Activated T-helper 2 cell treated with anti-CD3 and anti-CD28 coated beads, Interferon-gamma antibody, Interleukin-2, Interleukin-4, amounts not matched to agents 10 μg/mL and 5 μg/mL and 100 μg/mL, durations not matched to agents 14 hours and 24 hours and 36 hours (primary cell): Measurements from ENCODE around the gene MRM2. TPM values are rescaled to one million over a fixed set of nuclear protein-coding genes. Genes with fewer than 3 reads are reported as not detected.

Source experiments
- DNase-seq: peaks from one replicate; pipeline ENCODE4 v3.0.0; 2021; ENCODE audit warnings: low spot score
- H3K27ac Mint-ChIP-seq: one replicate; pipeline ENCODE4 v1.8.0; 2021; ENCODE audit warnings: mixed read lengths
- H3K27me3 Mint-ChIP-seq: one replicate; pipeline ENCODE4 v1.8.0; 2021; ENCODE audit warnings: low read depth, mixed read lengths
- H3K36me3 Mint-ChIP-seq: one replicate; pipeline ENCODE4 v1.8.0; 2021; ENCODE audit warnings: low read depth, mixed read lengths
- H3K4me1 Mint-ChIP-seq: one replicate; pipeline ENCODE4 v1.8.0; 2021; ENCODE audit warnings: low read depth, mixed read lengths
- H3K4me3 Mint-ChIP-seq: one replicate; pipeline ENCODE4 v1.8.0; 2021; ENCODE audit warnings: low read depth, mild to moderate bottlenecking, moderate library complexity, mixed read lengths
- H3K9me3 Mint-ChIP-seq: one replicate; pipeline ENCODE4 v1.8.0; 2021; ENCODE audit warnings: mixed read lengths
- intact Hi-C: fragments of 100-400 bp; cut with micrococcal nuclease; formaldehyde crosslinking; loops from one replicate; pipeline ENCODE4 v1.15.1; 2023
- total RNA-seq: library from RNA; stranded (reverse); gene quantifications from 2 replicates; pipeline ENCODE4 v1.2.3, GENCODE V29; 2022

Gene MRM2
- total RNA-seq, 1 donor from 2014 or later = 40.0 TPM

DNA sequence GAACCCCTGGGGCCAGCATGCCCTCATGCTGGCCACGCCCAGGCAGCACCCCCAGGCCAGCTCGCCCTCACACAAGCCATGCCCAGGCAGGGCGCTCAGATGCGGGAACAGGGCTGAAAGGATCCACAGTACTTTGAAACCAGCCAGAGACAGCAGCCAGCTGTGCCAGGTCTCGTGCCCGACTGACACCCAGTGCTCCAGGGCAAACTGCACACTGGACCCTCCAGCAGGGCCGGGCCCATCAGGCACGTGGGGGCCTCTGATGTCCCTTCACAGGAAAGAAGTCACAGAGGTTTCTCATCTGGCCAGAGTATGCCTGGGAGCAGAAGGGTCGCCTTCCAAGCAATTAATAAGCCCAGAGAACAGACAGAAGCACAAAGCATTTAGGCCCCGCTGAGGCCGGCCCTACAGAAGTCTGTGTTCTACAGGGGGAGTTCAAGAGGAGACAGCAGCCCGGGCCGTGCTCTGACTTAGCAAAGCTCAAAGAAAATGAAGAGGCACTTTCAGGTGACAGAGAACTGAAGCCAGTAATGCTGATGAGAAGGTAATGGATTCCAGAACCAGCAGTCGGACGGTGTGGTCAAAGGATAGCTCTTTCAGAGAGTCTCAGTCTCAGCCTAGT is 30.6 kb downstream of the MRM2 start:
- Mint-ChIP-seq H3K4me3 (no peak overlapping the region), H3K36me3 (peaks cover 47% of the 10 kb centered on the region), H3K27ac (no peak overlapping the region), H3K4me1 (peaks cover 3% of the 10 kb centered on the region), H3K9me3 (no peaks in the 10 kb centered on the region), H3K27me3 (no peaks in the 10 kb centered on the region)
- DNase-seq = no peak
- intact Hi-C loops = no loop called here

DNA sequence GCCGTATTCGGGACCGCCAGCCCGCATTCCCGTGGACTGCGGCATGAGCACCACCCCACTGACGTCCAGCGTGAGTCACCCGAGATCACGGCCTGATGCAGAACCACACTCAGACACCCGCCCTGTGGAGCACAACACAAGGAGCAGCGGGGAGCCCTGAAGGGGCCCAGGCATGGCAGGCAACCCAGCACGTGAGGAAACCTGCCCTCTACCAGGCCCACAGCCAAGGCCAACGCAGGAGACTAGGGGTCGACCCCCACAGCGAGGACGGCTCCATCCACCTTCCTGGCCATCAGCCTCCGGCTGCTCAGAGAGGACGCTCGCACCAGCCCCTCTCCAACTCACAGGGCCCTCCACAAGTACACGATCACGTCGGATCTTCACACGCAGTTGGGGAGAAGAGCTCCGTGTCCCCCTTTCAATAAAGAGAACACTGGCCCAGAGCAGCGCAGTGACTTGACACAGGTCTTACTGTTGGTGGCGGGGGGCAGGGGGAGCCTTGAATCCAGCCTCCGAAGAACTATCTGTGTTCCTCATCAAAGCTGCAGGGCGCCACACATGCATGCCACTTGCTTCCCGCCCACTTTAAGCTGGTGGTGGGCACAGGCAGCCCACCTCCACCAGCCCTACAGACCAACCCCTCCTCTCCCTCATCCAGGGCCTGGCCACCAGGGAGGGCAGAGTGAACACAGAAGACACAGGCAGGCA is 31.3 kb downstream of the MRM2 start:
- Mint-ChIP-seq H3K27me3 (no peaks in the 10 kb centered on the region), H3K4me1 (peaks cover 3% of the 10 kb centered on the region), H3K9me3 (no peaks in the 10 kb centered on the region), H3K27ac (no peak overlapping the region), H3K4me3 (no peak overlapping the region), H3K36me3 (peaks cover 42% of the 10 kb centered on the region)
- intact Hi-C loops = no loop called here
- DNase-seq = no peak

DNA sequence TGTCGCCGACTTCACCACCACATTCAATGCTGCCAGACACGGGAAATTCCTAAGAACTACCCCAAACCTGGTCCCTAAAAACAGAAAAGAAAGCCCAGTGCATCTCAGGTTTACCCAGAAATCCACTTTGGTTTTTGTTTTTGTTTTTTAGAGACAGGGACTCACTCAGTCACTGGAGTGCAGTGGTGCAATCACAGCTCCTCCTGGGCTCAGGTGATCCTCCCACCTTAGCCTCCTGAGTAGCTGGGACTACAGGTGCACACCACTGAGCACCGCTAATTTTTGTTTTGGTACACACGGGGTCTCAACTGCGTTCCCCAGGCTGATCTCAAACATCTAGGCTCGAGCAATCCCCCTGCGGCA is 32.1 kb downstream of the MRM2 start:
- Mint-ChIP-seq H3K27me3 (no peaks in the 10 kb centered on the region), H3K27ac (no peak overlapping the region)
- intact Hi-C loops = no loop called here

GRCh38 chr7:2209146-2209960 is 32.7 kb downstream of the MRM2 start:
- Mint-ChIP-seq H3K9me3 (no peaks in the 10 kb centered on the region), H3K27me3 (no peaks in the 10 kb centered on the region)
- intact Hi-C loops = no loop called here

More for the DNA sequence above, 32.1 kb downstream of the MRM2 start:
- H3K9me3 Mint-ChIP-seq = no peaks in the 10 kb centered on the region
- peaks cover 1% of the 10 kb centered on the region for H3K4me1 Mint-ChIP-seq
- no peak overlapping the region for H3K4me3 Mint-ChIP-seq
- H3K36me3 Mint-ChIP-seq = peaks cover 37% of the 10 kb centered on the region
- DNase-seq = no peak

GRCh38 chr7:2208712-2209111 is 33.3 kb downstream of the MRM2 start:
- Mint-ChIP-seq H3K27ac (no peak overlapping the region), H3K36me3 (peaks cover 33% of the 10 kb centered on the region), H3K27me3 (no peaks in the 10 kb centered on the region), H3K9me3 (no peaks in the 10 kb centered on the region), H3K4me3 (no peak overlapping the region), H3K4me1 (no peaks in the 10 kb centered on the region)
- DNase-seq = no peak
- intact Hi-C loops = no loop called here

More at GRCh38 chr7:2209146-2209960, 32.7 kb downstream of the MRM2 start:
- Mint-ChIP-seq H3K4me1 (no peaks in the 10 kb centered on the region), H3K36me3 (peaks cover 37% of the 10 kb centered on the region), H3K27ac (peak overlapping the region; percentile 3), H3K4me3 (no peak overlapping the region)
- DNase-seq = peak; percentile 17

GRCh38 chr7:2205036-2205780 is 36.8 kb downstream of the MRM2 start:
- Mint-ChIP-seq H3K9me3 (no peaks in the 10 kb centered on the region), H3K36me3 (peaks cover 25% of the 10 kb centered on the region), H3K4me3 (no peak overlapping the region), H3K27ac (no peak overlapping the region), H3K4me1 (no peaks in the 10 kb centered on the region), H3K27me3 (no peaks in the 10 kb centered on the region)
- intact Hi-C loops = no loop called here
- DNase-seq = no peak

DNA sequence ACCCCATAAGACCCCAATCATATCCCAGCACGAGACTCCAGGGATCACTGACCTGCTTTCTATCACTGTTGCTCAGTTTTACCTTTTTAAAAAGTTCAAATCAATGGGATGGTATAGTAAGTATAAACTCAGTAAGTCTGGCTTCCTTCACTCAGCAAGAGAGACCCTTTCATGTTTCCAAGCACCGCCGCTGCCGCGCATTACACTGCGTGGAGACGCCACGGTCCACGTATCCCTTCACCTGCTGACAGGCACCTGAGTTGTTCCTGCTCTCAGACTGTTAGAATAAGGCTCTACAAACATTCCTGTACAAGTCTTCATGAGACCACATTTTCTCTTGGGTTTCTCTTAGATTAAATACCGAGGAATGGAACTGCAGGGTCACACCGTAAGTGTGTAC is 37.6 kb downstream of the MRM2 start:
- intact Hi-C loops = no loop called here

GRCh38 chr7:2203766-2204300 is 38.2 kb downstream of the MRM2 start:
- no peak overlapping the region for H3K27ac Mint-ChIP-seq
- H3K27me3 Mint-ChIP-seq = no peaks in the 10 kb centered on the region
- no peaks in the 10 kb centered on the region for H3K9me3 Mint-ChIP-seq
- intact Hi-C loops = no loop called here
- no peaks in the 10 kb centered on the region for H3K4me1 Mint-ChIP-seq
- no peak overlapping the region for H3K4me3 Mint-ChIP-seq
- H3K36me3 Mint-ChIP-seq = peaks cover 25% of the 10 kb centered on the region
- DNase-seq = no peak

More for the DNA sequence above, 37.6 kb downstream of the MRM2 start:
- Mint-ChIP-seq H3K4me1 (no peaks in the 10 kb centered on the region), H3K27ac (no peak overlapping the region), H3K4me3 (no peak overlapping the region), H3K36me3 (peaks cover 27% of the 10 kb centered on the region), H3K9me3 (no peaks in the 10 kb centered on the region), H3K27me3 (no peaks in the 10 kb centered on the region)
- DNase-seq = no peak

GRCh38 chr7:2202901-2203765 is 38.9 kb downstream of the MRM2 start:
- Mint-ChIP-seq H3K4me3 (no peak overlapping the region), H3K9me3 (no peaks in the 10 kb centered on the region), H3K27me3 (no peaks in the 10 kb centered on the region), H3K4me1 (no peaks in the 10 kb centered on the region), H3K36me3 (peaks cover 18% of the 10 kb centered on the region), H3K27ac (no peak overlapping the region)
- DNase-seq = no peak
- intact Hi-C loops = no loop called here

- Mint-ChIP-seq H3K9me3 (no peaks in the 10 kb centered on the region), H3K4me1 (no peaks in the 10 kb centered on the region), H3K4me3 (no peak overlapping the region), H3K27ac (no peak overlapping the region), H3K36me3 (peaks cover 13% of the 10 kb centered on the region), H3K27me3 (no peaks in the 10 kb centered on the region)
- no peak for DNase-seq
- intact Hi-C loops = no loop called here
These were observed 39.6 kb downstream of the MRM2 start for GRCh38 chr7:2202361-2202761.

GRCh38 chr7:2201686-2202360 is 40.2 kb downstream of the MRM2 start:
- Mint-ChIP-seq H3K4me3 (no peak overlapping the region), H3K27me3 (no peaks in the 10 kb centered on the region), H3K36me3 (peaks cover 14% of the 10 kb centered on the region), H3K27ac (no peak overlapping the region), H3K4me1 (no peaks in the 10 kb centered on the region), H3K9me3 (no peaks in the 10 kb centered on the region)
- intact Hi-C loops = no loop called here
- no peak for DNase-seq
